ENCODE data around the gene KDM4B. TPM values are rescaled to one million over a fixed set of nuclear protein-coding genes. Genes with fewer than 3 reads are reported as not detected.

Gene KDM4B
- total RNA-seq, 1 experiment from 2014 or later: 16.4 TPM

DNA sequence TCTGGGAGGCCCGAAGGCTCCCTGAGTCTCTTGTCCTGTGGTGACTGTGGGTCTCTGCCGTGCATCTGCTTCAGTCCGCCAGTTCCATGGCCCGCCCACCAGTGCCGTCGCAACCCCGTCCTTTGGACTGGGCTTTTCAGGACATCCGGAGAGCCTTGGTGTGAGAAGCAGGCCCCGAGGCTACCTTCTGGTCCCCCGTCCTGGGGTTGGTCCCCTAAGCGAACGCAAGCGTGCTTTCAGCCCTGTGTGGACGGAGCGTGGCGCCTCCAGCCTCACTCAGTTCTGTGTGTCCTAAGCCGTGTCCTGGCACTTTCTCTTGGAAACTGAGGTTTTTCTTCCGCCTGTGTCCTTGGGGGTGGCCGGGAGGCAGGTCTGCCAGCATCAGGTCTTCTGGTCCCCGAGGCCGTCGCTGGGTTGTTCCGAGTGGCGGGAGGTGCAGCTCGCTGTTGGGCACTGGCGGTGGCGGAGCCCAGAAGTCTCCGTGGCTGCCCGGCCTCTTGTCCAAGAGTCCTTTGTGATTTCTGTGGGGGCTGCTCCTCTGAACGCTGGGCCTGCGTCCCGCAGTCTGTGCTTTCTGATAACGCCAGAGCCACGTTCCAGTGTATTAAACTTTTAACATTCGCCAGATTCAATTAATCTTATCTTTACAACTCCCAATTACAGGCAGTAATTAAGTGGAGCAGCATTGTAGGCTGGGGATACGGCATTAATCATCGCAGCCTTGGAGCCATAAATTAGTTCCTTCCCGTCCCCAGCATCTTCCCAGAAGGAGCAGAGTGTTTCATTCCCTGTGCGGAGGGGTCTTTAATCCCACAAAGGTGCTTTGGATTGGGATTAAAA lies 99.5 kb downstream of the KDM4B start:
- no peak for DNase-seq (ENCODE audit: low spot score)

DNA sequence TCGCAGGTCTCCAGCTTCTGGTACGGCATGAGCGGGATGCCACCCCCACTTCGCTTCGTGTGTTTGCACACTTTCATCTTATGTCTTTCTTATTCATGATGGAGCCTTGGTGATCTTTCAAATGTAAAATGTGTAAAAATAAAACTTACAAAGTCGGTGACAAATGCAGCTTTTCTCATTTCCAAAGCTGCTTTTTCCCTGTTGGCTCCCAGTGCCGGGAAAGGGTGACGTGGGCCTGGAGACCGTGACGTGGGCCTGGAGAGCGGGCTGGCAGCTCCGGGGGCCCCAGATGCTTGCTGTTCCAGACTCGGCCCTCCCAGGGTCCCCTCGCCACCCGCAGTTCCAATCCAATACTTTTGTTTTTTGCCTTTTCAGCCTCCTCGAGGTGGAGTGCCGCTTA lies 101.4 kb downstream of the KDM4B start:
- DNase-seq (ENCODE audit: low spot score): no peak

DNA sequence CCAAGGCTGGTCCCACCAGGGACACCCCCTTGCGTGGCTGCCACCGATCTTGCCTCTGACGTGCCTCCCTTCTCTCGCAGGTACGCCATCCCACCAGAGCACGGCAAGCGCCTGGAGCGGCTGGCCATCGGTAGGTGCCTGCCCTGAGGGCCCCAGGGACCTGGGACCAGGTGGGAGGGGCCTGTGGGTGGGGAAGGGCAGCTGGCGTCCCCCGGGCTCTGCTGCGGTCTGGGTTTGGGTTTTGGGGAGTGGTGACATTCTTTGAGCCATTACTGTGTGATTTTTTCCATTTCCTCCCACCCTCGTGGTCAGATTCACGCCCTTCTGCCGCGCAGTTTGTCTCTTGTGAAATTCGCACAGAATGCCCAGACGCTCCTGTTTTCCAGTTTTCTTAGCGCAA lies 102.0 kb downstream of the KDM4B start:
- no peak for DNase-seq (ENCODE audit: low spot score)

DNA sequence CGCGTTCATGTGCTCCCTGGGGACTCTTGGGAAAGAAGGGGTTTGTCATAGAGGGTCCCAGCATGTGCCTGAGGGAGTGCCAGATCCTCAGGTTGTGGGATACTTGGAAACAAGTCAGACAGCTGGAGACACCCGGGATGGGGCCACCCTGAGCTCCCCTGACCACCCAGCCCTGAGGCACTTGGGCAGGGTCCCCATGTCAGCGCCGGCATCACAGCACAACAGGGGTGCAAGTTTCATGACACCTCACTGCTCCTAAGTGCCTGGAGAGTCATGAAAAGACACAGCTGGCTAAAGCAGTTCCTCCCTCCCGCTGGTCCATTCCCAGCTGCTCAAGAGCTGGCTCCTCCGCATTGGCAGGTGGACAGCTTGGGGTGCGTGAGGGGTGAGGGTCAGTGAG lies 102.7 kb downstream of the KDM4B start:
- no peak for DNase-seq (ENCODE audit: low spot score)

DNA sequence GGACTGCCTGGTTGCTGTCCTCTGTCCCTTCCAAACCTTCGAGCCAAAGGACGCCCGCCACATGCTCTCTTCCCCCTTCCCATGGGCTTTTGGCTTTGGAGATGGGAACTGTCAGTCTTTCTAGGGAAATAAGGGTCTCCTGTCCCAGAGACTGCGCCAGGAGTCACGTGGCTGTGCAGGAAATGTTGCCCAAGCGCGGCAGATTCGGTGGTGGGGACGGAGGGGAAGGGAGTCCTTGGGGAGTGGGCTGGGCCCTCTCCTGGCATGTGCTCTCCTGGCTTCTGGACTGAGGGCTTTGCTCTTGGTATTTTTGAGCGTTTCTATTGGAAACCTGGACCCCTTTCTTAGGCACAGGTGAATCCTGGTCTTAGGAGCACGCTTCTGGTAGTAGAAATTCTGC lies 103.2 kb downstream of the KDM4B start:
- DNase-seq (ENCODE audit: low spot score): no peak

DNA sequence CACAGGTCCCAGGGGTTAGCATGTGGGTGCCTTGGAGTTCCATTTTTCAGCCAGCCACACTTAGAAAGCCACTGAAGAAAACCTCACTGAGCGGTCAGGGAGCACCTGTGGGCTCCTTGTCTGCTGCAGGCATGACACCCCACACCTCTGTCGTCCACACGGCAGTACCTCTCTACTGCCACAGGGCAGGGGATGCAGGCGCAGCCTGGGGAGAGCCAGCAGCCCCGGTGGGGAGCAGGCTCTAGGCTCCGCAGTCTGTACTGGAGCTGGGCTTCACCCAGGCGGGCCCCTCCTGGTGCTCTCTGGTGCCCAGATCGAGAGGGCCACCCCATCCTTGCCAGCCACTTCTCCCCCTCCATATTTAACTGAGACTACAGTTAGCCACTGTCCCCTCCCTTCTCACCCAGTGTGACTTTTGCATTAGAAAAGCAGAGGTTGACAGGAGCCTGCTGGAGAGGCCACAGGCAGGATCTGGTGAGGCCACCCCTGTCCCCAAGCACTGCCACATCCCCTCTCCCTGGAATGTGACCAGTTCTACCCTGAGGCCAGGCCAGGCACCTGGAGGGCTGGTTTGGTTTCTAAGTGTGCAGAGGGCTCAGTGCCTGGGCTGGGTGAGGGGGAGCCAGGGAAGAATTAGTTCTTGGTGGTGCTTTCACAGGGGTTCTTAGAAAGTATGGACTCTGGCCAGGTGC lies 104.4 kb downstream of the KDM4B start:
- DNase-seq (ENCODE audit: low spot score): no peak

DNA sequence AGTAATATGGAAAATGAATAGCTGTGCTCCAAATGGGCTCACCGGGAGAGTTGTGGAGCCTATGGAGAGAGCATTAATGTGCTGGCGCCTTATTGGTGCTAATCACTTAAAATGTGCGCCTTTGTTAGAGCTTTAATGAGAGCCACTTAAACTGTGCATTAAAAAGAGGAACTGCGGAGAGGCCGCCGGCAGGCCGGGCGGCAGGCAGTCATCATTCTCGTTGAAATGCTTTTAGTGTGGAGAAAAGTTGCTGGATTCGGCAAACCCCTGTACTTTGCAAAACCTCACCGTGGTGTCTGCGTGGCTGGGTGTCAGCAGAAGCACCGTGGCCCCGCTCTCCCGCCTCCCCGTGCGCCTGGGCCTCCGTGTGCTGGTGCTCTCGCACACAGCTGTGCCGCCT lies 105.5 kb downstream of the KDM4B start:
- DNase-seq (ENCODE audit: low spot score): no peak

DNA sequence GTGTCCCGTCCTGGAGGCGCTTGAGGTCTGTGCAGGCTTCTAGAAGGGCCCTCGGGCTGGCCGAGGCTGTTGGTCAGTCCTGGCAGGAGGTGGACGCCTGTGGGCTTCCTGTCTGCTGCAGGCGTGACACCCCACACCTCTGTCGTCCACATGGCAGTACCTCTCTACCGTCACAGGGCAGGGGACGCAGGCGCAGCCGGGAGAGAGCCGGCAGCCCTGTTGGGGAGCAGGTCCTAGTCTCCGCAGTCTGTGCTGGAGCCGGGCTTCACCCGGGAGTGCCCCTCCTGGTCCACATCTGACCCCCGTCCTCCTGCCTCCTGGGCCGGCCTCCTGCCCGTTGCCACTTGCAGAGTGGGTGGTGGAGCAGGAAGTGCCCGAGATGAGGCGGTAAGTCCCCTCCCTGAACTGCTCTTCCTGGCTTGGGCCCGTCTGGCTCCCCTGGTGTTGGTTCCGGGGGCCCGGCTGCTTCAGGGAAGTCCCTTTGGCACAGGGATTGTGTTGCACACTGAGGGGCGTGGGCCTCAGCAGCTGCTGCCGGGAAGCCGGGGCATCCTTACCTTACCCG lies 106.0 kb downstream of the KDM4B start:
- no peak for DNase-seq (ENCODE audit: low spot score)

DNA sequence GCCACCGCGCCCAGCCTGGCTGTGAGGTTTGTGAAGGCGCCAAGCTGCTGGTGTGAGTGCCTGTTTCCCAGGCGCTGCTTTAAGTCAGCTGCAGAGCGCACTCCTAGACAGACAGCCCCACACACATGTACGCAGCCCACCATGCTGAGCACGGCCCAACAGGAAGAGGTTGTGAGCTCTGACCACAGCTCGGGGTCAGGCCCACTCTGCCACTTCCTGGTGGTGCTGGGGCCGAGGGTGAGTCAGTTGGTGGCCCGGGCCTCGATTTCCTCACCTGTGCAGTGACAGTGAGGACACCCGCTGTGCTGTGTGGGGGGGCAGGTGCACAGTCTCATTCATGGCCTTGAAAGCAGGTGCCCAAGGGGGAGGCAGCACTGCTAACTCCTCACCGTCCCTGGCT lies 106.7 kb downstream of the KDM4B start:
- no peak for DNase-seq (ENCODE audit: low spot score)

DNA sequence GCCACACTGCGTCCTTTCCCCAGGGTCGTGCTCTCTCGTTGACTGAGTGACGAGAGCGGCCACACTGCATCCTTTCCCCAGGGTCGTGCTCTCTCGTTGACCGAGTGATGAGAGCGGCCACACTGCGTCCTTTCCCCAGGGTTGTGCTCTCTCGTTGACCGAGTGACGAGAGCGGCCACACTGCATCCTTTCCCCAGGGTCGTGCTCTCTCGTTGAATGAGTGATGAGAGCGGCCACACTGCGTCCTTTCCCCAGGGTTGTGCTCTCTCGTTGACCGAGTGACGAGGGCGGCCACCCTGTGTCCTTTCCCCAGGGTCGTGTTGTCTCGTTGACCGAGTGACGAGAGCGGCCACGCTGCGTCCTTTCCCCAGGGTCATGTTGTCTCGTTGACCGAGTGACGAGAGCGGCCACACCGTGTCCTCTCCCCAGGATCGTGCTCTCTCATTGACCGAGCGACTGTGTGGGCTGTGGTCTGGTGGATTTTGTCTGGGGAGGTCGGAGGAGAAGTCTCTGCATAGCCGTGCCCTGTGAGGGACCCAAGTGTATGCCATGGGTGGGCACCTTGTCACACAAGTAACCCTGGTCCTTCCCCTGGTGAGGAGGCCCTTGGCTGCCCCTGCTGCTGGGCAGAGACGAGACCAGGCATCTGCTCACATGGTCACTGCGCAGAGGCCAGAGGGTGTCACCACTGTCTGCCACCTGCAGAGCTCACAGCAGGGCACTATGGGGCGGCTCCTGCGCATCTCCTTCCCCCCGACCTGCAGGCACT lies 107.7 kb downstream of the KDM4B start:
- no peak for DNase-seq (ENCODE audit: low spot score)

DNA sequence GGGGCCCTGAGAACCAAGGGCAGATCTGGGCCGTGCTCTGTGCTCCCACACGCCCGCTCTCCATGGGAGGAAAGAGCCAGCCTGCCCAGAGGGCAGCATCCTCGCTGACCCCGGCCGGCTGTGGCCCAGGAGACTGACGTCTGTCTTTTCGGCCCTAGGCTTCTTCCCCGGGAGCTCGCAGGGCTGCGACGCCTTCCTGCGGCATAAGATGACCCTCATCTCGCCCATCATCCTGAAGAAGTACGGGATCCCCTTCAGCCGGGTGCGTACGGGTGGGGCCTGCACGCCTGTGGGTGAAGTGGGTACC lies 108.2 kb downstream of the KDM4B start:
- no peak for DNase-seq (ENCODE audit: low spot score)

DNA sequence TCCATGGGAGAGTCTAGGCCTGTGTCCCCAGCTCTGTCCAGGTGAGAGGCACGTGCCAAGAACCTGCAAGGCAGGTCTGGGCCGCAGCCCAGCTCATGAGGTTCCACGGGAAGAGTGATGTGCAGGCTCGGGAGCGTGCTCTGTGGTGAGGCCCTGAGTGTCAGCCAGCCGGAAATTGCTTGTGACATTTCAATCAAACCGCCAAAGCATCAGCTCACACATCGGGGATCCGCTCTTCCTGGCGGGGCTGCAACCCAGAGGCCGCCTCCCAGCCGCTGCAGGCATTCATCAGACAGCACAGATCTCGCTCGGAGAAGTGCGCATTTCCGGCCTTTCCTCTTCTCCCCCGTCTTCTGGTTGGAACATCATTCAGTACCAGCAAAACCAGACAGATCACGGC lies 109.3 kb downstream of the KDM4B start:
- no peak for DNase-seq (ENCODE audit: low spot score)

DNA sequence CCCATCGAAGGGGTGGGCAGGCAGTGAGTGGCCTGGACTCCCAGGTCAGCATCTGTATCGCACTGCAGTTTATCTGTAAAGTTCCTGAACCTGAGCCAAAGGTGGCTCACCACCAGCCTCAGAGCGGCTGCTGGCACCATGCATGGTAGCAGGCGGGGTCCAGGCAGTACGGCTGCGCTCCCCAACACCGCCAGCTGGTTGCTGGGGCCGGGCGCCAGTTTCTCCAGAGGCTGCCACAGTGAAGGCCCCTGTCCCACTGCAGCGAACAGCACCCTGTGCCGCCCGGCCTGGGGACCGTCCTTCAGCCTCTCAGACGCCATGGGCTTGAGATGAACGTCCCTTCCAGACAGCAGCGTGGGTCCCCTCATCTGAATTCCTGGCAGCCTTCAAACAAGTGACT lies 109.8 kb downstream of the KDM4B start:
- no peak for DNase-seq (ENCODE audit: low spot score)

DNA sequence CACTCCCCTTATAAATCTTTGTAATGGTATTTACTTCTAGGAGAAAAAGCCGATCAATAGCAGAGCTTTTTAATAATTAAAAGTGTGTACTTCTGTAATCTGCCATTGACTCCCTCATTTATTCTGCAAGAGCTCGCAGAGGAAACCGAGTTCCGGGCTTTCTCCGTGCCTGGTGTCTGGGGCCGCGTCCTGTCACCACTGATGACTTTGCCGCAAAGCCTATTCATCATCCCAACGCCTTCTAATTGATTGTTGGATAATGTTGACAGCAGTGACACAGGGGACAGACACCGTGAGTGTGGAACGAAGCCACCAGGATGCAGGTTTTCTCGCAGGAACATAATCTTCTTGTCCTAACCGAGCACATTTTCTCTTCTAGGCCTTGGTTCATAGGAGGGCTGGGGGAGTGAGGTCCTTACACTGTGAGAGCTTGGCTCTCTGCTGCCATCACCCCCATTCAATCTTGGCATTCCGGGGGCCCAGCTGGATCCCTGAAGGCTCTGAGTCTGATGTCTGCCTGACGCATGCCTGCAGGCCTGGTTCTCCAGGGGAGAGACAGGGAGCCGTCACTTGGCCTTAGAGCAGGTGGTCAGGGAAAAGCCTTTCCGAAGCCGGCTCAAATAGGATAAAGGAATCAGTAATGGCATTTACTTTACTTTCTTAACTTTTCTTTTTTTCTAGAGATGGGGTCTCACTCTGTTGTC lies 110.3 kb downstream of the KDM4B start:
- no peak for DNase-seq (ENCODE audit: low spot score)

DNA sequence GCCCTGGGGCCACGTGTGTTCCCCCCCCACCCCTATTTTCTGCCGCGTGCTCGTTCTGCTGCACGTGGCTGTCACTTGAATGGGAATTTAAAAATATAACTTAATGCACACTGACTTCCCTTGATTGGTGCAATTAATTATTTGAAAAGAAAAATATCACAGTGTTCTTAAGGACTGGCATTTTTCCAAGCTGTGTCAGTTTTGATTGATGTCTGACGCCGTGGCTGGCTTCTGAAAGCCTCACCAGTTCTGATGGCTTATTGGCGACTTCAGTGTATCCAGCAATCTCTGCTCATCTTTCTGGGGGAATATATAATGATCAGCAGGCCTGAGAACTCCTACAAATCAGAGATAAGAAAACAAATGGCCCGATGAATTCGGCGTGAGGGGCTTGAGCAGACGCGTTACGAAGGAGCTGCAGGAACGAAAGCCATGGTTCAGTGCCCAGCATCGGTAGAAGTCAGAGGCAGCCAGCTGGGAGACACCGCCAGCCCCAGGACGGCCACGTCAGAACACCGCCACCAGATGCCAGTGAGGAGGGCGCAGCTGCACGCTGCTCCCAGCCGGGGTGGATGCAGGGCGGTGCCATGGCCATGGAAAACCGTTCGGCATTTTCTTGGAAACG lies 111.2 kb downstream of the KDM4B start:
- no peak for DNase-seq (ENCODE audit: low spot score)

DNA sequence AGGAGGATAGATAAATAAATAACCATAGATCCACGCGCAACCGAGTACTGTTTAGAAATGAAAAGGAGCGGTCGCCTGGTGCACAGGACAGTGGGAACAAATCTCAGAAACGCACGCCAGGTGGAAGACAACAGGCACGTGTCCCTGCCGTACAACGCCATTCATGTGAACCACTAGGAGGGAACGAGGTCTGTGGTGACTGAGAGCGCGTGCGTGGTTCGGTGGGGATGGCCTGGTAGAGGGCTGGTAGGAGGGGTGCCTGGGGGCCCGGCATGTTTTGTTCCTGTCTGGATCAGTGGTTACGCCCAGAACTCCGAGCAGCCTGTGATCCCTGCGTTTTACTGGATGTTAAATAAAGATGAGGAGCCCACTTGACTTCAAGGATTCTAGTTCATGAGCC lies 111.9 kb downstream of the KDM4B start:
- no peak for DNase-seq (ENCODE audit: low spot score)

DNA sequence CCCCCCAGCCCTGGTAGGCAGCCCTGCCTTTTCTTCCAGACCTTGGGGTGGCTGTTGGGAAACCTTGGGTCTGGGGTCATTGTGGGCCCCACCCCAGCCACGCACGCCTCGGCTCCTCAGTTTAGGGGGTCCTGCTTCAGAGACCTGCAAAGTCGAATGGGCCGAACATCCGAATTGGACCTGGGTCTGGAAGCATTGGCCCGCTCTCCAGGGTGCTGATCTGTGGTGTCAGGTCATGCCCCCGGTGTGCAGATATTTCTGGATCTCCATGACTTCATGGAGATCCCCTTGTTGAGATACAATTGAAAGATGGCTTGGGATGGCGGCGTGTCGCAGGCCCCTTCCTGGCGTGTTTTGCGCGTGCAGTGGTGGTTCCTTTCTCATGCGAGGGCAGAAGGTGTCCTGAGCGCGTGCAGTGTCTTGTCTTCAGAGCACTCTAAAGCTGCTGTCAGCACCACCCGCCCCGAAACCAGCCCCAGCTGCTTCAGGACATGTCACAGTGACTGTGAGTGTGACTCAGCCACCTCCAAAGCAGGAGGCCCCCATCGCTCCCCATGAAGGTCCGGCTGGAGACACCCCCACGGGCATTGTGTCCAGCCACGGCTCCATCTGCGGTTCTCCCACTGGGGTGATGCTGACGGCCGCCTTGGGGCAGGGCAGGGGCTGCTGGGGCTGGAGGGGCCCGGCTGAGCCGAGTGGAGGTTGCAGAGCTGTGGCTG lies 112.7 kb downstream of the KDM4B start:
- no peak for DNase-seq (ENCODE audit: low spot score)

DNA sequence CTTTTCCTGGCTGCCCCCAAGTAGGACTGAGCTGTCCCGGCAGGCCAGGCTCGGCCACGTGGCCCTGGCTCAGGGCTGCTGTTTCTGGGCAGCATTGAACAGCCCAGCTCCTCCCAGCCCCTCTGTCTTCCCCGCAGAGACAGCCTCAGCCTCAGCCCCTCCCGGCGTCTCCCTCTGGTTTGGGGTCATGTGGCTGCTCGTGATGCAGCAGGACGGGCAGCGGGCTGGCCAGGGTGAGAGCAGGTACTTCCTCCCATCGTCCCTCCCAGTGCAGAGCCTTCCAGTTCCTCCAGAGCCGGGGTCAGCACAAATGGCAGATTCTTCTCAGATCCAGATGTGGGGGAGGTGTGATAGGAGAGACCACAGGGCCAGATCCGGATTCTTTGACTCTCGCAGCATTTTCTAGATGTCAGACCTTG lies 114.6 kb downstream of the KDM4B start:
- no peak for DNase-seq (ENCODE audit: low spot score)

DNA sequence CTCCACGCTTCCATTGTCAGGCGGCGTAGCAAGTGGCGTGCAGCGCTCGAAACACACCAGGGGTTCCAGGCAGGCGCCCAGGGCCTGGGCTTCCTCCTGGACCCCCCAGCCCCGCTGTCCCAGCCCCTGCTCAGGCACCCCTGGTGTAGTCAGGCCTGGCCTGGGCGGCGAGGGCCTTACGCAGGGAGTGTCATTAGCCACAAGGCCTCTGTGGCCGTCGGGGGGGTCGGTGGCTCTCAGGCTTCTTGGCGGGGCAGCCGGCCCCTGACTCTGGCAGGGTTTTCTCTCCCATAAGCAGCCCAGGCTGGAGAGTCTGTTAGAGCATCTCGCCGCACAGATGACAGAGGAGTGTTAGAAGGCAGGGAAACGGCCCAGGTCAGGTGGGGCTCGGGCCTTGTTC lies 116.7 kb downstream of the KDM4B start:
- DNase-seq (ENCODE audit: low spot score): no peak

DNA sequence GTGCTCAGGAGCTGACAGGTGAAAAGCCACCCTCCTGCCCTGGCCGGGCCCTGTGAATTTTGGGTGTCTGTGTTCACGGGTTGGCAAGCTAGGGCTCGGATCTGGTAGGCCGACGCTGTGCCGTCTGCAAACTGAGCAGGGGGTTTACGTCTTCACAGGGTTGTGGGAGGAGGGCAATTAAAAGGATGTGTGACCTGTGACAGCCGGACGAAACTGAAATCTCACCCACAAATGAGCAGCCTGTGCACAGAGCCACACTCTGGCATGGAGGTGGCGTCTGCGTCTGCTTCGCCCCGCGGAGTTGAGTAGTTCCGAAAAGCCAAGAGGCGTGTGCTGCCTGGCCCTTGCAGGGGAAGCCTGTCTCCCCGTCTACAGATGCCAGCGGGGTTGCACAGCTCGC lies 117.3 kb downstream of the KDM4B start:
- DNase-seq (ENCODE audit: low spot score): no peak
